Lung (tissue), 12 donors: ENCODE results near the gene NR3C1. TPM values are rescaled to one million over a fixed set of nuclear protein-coding genes. Genes with fewer than 3 reads are reported as not detected.
A peak's percentile ranks its signal among the peaks of the same experiment; 100 is the strongest.

ENCODE experiments used
- ATAC-seq: fragments of 200-7000 bp; cut with Tn5 transposase; one replicate; pipeline ENCODE4 v1.9.1; 2020; ENCODE audit warnings: moderate number of reproducible peaks; ENCODE audit not compliant: insufficient read depth, low FRiP score
- DNase-seq, 3 donors: peaks; one replicate each; pipeline ENCODE4 v3.0.0-alpha.2; 2013 to 2017
- H3K27ac ChIP-seq, 2 donors: one replicate each; pipeline ENCODE4 v1.5.1; 2013; ENCODE audit warnings: mild to moderate bottlenecking in 2 of 2, moderate library complexity in 2 of 2, control low read depth in 1 of 2, inconsistent platforms in 1 of 2, low read depth in 1 of 2, low read length in 1 of 2
- H3K27me3 ChIP-seq, 3 donors: one replicate each; pipeline ENCODE4 v1.5.1; 2013; ENCODE audit warnings: low read length in 2 of 3; ENCODE audit not compliant: control insufficient read depth in 3 of 3, insufficient read depth in 3 of 3
- H3K36me3 ChIP-seq, 4 donors: one replicate each; pipeline ENCODE4 v1.5.1; 2013; ENCODE audit warnings: low read length in 4 of 4, mild to moderate bottlenecking in 1 of 4, moderate library complexity in 1 of 4; ENCODE audit not compliant: control insufficient read depth in 4 of 4, insufficient read depth in 4 of 4
- H3K4me1 ChIP-seq, 5 donors: one replicate each; pipeline ENCODE4 v1.5.1; 2013; ENCODE audit warnings: low read length in 5 of 5, mild to moderate bottlenecking in 2 of 5, moderate library complexity in 1 of 5; ENCODE audit not compliant: control insufficient read depth in 5 of 5, insufficient read depth in 5 of 5
- H3K4me3 ChIP-seq: one replicate; pipeline ENCODE4 v1.5.1; 2013; ENCODE audit warnings: mild to moderate bottlenecking, control low read depth, moderate library complexity
- H3K9ac ChIP-seq, 2 donors: one replicate each; pipeline ENCODE4 v1.5.1; 2013; ENCODE audit warnings: low read length in 2 of 2, control low read depth in 1 of 2; ENCODE audit not compliant: insufficient read depth in 1 of 2
- H3K9me3 ChIP-seq, 4 donors: one replicate each; pipeline ENCODE4 v1.5.1; 2013; ENCODE audit warnings: low read length in 3 of 4, mild to moderate bottlenecking in 1 of 4, moderate library complexity in 1 of 4; ENCODE audit not compliant: control insufficient read depth in 4 of 4, insufficient read depth in 3 of 4
- WGBS, 2 donors: extraction: QIAGEN DNeasy Blood & Tissue Kit; methylation state at CpG; one replicate each; pipeline ENCODE4 v1.1.7; 2013; 5-methylcytosine and 5-hydroxymethylcytosine counted together
- polyA plus RNA-seq, 2 donors: library from polyadenylated mRNA; stranded (reverse); fragments of 200-250 nt; gene quantifications; one replicate each; pipeline ENCODE4 v1.2.1, GENCODE V29; 2013
- total RNA-seq, 2 donors: library from RNA; depleted of rRNA in 1 of 2; stranded (reverse); fragments of >200 nt in 1 of 2; gene quantifications; one replicate each; pipeline ENCODE4 v1.2.1, GENCODE V29; 2014 to 2021
- TF ChIP-seq, protein P1 (sequence below): IDR thresholded peaks from 2 replicates; pipeline ENCODE4 v1.5.1; 2012; ENCODE audit warnings: mild to moderate bottlenecking; ENCODE audit errors: control extremely low read depth, extremely low read depth
- donor health status: control.
- donor health status: control.
- donor health status: Bipolar disorder and iron deficiency.
- donor health status: healthy.
- donor health status: DM: yes; HTN: yes; CAD: no.

Gene NR3C1
- total and polyA plus RNA-seq, 4 donors = 21.6 to 103 (median 48.2) TPM

DNA sequence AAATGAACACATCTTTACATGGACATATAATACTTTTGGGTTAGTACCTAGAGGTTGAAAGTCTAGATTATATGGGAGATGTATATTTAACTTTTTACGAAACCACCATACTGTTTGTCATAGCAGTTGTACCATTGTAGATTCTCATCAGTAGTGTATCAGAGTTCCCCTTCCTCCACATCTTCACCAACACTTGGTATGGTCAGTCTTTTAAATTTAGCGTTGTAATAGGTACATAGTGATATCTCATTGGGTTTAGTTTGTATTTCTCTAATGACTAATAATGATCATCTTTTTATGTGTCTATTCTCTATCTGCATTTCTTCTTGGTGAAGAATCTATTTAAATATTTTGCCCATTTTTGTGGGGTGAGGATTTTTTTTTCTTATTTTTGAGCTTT, 137.5 kb downstream of the NR3C1 start:
- Histone ChIP-seq H3K4me3 (no peak overlapping the region), H3K9ac (no peak overlapping the region), H3K4me1 (no peaks in the 10 kb centered on the region), H3K27ac (no peak overlapping the region), H3K36me3 (no peaks in the 10 kb centered on the region), H3K9me3 (peaks cover 0 to 9% (median 3%) of the 10 kb centered on the region in 4 donors), H3K27me3 (no peaks in the 10 kb centered on the region)
- TF ChIP-seq, protein P1, sequence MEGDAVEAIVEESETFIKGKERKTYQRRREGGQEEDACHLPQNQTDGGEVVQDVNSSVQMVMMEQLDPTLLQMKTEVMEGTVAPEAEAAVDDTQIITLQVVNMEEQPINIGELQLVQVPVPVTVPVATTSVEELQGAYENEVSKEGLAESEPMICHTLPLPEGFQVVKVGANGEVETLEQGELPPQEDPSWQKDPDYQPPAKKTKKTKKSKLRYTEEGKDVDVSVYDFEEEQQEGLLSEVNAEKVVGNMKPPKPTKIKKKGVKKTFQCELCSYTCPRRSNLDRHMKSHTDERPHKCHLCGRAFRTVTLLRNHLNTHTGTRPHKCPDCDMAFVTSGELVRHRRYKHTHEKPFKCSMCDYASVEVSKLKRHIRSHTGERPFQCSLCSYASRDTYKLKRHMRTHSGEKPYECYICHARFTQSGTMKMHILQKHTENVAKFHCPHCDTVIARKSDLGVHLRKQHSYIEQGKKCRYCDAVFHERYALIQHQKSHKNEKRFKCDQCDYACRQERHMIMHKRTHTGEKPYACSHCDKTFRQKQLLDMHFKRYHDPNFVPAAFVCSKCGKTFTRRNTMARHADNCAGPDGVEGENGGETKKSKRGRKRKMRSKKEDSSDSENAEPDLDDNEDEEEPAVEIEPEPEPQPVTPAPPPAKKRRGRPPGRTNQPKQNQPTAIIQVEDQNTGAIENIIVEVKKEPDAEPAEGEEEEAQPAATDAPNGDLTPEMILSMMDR = no peak
- DNase-seq (no peak), ATAC-seq (no peak)
- 99% methylated on average over 2 of the region's 2 CpGs for WGBS, 2 donors

DNA sequence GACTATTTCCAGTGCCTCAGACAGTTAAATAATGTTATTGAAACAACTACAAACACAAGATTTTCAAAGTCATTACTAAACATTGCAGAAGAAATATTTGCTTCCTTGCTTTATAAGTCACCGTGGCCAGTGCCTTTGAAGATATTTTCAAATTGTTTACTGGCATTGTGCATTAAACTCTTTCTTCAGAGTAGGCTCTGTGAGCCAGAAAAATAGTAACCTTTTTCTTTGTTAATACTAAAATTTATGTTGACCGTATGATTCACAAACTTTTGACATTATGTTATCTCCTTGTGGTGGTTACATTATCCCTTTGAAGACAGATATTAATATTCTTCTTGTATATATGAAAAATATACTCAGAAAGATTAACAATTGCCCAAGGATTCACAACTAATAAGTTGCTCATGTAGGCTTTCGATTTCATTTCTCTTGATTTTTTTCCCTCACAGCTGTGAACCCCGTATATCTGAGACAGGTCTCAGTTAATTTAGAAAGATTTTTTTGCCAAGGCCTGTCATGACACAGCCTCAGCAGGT, 140.1 kb downstream of the NR3C1 start:
- WGBS, 2 donors = 71 to 85% methylated on average over 4 of the region's 4 CpGs
- H3K4me1 ChIP-seq = no peaks in the 10 kb centered on the region
- H3K27me3 ChIP-seq = no peaks in the 10 kb centered on the region
- no peak overlapping the region for H3K9ac ChIP-seq
- DNase-seq = peak in 1 of 3 donors; percentile 14
- TF ChIP-seq, protein P1 = no peak
- peaks cover 0 to 4% (median 3%) of the 10 kb centered on the region in 4 donors for H3K9me3 ChIP-seq
- H3K27ac ChIP-seq = no peak overlapping the region
- no peak overlapping the region for H3K4me3 ChIP-seq
- no peaks in the 10 kb centered on the region for H3K36me3 ChIP-seq
- no peak for ATAC-seq

DNA sequence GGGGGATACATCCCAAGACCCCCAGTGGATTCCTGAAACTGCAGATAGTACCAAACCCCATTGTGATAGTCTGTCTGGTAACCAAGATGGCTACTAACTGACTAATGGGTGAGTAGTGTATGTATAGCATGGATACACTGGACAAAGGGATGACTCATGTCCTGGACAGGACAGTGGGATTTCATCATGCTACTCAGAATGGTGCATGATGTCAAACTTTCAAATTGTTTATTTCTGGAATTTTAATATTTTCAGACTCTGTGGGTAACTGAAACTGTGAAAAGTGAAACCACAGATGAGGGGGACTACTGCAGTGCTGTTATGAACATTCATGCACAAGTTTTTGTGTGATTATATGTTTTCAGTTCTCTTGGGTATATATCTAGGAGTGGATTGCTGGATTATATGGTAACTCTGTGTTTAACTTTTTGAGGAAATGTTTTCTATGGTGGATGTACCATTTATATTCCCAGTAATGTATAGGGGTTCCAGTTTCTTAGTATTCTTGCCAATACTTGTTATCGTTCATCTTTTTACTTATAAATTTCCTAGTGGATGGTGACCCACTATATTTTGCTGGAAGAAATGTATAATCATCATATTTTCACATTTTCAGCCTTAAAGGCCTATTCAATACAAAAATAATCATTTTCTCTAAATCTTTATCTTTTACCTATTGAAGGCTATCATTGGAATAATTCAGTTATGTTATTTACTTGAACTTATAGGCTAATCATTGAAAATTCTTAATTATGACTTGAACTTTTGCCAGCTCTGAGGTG, 140.9 kb downstream of the NR3C1 start:
- no peak for DNase-seq
- no peak overlapping the region for H3K4me3 ChIP-seq
- TF ChIP-seq, protein P1 = no peak
- no peaks in the 10 kb centered on the region for H3K4me1 ChIP-seq
- no peaks in the 10 kb centered on the region for H3K27me3 ChIP-seq
- no peak overlapping the region for H3K9ac ChIP-seq
- peak; percentile 69 for ATAC-seq
- 94 to 97% methylated on average over 1 of the region's 1 CpG for WGBS, 2 donors
- H3K27ac ChIP-seq = no peak overlapping the region
- no peaks in the 10 kb centered on the region for H3K36me3 ChIP-seq
- peaks cover 0 to 4% (median 2%) of the 10 kb centered on the region in 4 donors for H3K9me3 ChIP-seq
